Myocyte (in vitro differentiated cells): ENCODE data around the gene NT5DC2. TPM values are rescaled to one million over a fixed set of nuclear protein-coding genes. Genes with fewer than 3 reads are reported as not detected.

Source experiments
- DNase-seq: peaks from one replicate; pipeline ENCODE4 v3.0.0-alpha.2; 2012; ENCODE audit warnings: low read depth
- total RNA-seq: library from RNA; depleted of rRNA; stranded (reverse); fragments of >200 nt; gene quantifications from 2 replicates; pipeline ENCODE4 v1.2.3, GENCODE V29; 2014

Gene NT5DC2
- total RNA-seq, 1 donor from 2014 or later, result 50.3 TPM

DNA sequence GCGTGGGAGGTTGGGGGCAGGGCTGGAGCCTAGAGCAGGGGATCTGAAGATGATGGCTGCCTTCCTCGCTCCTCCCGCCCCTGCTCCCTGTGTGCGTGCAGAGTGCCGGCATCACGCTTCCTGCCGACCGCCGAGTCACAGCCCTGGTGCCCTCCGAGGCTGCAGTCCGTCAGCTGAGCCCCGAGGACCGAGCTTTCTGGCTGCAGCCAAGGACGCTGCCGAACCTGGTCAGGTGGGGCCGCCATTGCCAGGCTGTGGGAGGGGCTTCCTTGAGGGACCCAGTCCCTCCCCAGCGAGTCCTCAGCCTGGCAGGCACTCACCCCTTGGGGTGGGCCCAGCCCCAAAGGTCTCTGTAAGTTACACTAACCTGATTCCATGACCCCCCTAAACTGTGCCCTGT, 20.9 kb downstream of the NT5DC2 start:
- DNase-seq, result no peak

DNA sequence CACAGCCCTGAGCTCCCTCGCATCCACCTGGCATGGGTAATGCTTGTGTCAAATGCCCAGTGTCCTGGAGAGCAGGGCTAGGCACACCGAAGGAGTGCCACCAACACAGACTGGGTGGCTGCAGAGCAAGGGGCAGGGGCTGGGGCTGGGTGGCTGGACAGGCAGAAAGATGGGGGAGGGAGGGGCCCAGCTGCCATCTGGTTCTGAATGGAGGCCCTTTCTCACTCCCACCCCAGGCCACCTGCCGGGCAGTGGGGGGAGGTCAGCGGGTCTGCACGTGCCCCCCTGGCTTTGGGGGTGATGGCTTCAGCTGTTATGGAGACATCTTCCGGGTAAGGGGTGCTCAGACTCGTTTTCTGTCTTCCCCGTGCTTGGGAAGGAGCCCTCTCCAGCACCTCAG, 21.6 kb downstream of the NT5DC2 start:
- DNase-seq, result no peak

DNA sequence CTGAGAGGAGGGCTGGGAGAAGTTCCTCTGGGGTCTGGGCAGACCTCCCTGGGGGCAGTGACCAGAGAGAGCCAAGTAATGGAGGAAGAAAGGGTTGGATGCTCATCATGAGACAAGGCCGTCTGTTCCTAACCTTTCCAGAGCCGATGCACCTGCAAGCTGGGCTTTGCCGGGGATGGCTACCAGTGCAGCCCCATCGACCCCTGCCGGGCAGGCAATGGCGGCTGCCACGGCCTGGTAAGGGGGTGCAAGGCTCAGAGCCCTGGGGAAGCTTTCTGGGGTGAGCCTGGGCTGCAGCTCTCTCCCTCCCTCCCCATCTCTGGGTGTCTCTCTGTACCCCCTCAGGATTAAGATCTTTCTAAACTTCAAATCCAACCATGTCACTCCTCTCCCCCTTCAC, 22.1 kb downstream of the NT5DC2 start:
- no peak for DNase-seq

DNA sequence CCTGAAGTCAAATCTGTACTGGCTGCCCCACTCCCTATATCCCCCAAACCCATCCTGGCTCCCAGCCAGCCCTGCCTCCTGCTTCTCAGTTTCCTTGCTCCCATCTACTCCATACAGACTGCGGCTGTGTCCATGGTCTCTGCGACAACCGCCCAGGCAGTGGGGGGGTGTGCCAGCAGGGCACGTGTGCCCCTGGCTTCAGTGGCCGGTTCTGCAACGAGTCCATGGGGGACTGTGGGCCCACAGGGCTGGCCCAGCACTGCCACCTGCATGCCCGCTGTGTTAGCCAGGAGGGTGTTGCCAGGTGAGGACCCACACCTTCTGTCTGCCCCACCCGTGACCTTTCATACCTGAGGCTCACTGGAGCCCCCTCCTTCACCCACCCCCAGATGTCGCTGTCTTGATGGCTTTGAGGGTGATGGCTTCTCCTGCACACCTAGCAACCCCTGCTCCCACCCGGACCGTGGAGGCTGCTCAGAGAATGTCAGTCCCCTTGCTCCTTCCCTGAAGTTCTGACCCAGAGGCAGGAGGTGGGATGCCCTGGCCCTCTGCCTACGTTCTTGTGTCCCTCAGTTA, 23.8 kb downstream of the NT5DC2 start:
- DNase-seq, result no peak

DNA sequence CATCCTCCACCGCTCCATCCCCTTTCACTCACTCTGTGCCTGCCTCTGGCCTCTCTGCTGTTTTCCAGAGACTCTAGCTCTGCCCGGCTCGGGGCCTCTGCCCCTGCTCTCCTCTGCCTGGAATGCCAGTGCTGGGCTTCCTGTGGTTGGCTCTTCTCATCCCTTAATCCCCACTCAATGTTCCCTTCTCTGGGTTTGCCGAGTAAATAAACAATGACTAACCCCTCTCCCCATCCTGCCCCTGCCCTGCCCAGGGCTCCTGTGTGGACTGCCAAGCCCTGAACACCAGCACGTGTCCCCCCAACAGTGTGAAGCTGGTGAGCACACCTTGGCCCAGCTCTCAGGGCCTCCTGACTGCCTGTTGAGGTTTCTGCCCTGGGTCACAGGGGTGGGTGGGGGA, 26.3 kb downstream of the NT5DC2 start:
- peak; percentile 87 for DNase-seq

DNA sequence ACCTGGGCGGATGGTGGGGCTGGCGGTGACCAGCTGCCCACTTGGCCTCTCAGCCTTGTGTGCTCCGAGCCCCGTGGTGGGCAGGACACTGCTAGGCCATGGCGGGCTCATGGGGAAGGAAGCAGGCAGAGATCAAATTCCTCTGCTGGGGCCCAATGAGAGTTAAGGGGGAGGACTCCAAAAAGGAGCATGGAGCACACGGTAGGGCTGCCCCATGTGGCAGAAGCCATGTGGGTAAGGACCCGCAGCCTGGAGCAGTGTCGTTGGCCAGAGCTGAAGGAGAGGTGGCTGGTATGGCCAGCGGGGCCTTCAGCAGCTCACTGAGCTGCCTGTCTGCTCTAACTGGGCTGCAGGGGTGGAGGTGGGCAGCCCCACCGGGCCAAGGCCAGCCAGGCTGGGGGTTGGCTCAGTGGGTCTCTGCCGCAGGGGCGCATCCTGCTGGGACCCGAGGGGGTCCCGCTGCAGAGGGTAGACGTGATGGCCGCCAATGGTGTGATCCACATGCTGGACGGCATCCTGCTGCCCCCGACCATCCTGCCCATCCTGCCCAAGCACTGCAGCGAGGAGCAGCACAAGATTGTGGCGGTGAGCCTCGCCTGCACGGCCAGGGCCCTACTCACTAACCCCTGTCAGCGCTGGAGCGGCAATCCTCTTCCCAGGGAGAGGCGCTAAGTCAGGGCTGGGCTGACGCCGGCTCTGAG, 27.2 kb downstream of the NT5DC2 start:
- no peak for DNase-seq

DNA sequence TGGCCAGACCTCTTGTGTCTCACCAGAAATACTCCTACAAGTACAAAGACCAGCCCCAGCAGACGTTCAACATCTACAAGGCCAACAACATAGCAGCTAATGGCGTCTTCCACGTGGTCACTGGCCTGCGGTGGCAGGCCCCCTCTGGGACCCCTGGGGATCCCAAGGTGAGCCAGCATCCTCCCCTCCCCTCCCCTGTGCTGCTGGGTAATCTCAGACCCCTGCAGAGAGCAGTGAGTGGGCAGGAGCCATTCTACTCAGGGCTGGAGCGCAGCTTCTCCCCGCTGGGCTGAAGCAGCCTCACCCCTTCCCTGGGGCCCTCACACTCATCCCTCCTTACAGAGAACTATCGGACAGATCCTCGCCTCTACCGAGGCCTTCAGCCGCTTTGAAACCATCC, 28.7 kb downstream of the NT5DC2 start:
- DNase-seq, result no peak

DNA sequence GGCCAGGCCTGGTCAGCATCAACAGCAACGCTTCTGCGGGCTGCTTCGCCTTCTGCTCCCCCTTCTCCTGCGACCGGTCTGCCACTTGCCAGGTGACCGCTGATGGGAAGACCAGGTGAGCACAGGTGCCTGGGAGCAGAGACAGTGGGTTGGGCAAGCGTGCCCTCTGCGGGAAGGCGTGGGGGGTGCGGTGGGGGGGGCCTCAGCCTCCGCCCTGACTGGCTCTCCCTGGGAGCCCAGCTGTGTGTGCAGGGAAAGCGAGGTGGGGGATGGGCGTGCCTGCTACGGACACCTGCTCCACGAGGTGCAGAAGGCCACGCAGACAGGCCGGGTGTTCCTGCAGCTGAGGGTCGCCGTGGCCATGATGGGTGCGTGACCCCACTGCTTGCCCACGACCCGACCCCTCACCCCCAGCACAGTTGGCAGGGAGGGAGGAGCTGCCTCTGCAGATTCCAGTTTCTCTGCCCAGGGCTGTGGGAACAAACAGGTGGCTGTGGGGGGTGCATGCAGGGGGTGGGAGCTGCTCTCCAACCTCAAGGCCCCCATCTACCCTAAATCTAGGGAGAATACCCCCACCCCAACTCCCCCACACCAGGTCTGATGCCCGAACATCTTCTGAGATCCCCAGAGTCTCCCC, 29.8 kb downstream of the NT5DC2 start:
- DNase-seq, result no peak

DNA sequence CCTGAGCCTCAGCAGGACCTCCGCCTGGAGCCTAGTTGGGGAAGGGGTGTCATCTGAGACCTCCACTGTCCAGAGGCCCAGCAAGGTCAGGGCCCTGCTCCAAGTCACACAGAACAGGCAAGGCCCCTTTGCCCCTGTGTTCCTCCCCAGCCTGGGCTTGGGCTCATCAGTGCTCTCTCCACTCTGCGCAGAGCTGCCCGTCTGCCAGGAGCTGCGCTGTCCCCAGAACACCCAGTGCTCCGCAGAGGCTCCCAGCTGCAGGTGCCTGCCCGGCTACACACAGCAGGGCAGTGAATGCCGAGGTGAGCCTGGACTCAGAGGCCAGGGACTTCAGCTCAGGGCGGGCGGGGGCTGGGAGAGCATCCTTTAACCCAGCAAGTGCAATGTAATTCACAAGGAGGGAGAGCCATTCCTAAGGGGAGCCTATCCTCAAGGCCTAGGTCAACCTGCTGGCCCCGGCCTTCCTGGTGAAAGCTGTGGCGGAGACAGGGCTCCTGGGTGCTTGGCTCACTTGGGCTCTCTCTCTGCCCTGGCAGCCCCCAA, 30.8 kb downstream of the NT5DC2 start:
- DNase-seq, result no peak

DNA sequence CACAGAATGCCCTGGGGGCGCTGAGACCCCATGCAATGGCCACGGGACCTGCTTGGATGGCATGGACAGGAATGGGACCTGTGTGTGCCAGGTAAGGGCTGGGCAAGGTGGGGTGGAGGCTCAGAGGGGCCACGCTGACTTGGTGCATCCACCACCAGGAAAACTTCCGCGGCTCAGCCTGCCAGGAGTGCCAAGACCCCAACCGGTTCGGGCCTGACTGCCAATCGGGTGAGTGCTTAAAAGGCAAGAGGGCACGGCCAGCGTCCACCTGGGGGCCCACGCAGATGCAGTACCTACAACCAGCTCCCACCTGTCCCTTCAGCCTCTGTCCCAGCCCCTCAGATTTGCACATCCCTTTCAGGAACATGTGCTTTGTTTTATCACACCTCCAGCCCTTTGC, 31.7 kb downstream of the NT5DC2 start:
- DNase-seq, result no peak

DNA sequence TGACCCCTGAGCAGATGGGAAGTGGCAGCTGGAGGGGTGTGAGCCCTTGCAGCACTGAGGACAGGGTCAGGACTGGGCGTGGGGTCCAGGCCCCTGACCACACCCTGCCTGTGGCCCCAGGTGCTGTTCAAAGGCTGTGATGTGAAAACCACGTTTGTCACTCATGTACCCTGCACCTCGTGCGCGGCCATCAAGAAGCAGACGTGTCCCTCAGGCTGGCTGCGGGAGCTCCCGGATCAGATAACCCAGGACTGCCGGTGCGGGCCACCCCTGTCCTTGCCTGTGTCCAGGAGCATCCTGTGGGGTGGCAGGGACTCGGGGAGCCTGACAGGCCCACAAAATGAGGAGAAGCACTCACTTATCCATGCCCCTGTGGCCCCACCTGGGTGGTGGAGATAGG, 32.6 kb downstream of the NT5DC2 start:
- DNase-seq, result no peak

DNA sequence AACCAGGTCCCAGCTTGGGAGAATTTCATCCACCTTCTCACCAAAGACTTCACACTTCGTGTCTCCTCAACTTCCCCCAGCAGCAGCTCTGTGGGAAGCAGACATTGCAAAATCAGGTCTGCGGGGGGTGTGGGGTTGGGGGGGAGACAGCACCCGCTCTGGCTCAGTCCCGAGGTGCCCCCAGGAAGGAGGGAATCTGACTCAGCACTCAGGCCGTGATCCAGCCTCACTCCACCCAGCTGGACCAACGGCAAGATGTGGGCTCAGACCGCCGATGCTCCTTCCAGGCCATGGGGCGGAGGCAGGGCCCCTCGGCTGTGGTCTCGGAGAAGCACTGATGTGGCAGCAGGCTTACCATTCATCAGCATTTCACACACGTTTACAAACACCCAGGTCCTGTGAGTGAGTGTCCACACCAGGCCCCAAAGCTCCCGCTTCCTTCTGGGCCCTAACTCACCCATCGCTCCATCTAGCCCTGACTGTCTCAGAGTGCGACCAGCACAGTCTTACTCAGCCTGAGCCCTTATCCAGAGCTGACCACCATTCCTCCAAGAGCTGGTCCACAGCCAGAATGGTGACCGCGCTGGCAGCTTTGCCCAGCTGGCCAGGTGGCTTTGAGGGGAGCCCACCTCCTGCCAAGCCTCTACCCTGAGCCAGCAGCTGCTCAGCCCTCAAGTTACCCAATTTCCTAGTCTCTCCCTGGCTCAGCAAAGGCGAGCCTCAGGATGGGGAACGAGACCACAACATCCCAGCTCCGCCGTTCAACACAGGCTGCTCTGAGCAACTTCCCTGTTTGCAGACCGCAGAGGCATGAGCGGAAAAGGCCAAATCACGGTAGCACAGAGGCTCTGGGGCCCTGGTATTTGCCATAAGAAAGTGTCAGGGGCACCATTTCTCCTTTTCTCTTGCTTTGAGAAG, 35.3 kb downstream of the NT5DC2 start:
- peak; percentile 94 for DNase-seq

DNA sequence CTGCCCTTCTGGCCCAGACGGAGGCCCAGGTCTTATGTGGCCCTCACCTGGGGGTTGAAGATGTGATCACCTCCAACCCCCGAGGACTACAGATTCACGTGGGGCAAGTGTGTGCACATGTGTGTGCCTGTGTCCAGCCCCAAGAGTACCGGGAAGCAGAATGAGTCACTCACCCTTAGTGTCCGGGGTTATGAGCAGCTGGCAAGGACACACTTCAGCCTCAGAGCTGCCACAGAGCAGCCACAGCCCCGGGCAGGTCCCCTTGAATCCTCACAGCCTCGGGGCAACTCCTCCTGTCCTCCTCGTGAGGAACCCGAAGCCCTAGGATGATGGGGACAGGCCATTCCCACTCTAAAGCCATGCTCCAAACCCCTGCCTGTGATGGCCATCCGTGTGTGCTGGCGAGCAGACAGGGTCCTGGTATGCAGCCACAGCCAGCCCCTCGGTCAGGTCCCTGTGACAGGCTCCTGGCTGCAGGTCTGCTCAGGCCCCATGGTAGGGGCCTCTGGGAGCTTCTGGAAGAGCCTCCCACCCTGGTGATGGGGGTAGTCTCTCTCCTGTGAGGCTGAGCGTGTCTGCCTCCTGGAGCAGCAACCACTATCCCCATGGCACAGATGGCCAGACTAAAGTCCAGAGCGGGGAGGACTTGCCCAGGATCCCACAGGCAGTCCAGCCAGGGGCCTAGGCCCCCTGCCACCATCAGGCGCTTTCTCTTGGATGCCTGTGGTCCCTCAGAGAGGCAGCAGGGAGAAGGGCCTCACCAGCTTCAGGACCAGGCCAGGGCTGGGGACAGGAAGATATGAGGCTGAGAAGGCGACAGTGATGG, 37.7 kb downstream of the NT5DC2 start:
- DNase-seq, result peak; percentile 83

DNA sequence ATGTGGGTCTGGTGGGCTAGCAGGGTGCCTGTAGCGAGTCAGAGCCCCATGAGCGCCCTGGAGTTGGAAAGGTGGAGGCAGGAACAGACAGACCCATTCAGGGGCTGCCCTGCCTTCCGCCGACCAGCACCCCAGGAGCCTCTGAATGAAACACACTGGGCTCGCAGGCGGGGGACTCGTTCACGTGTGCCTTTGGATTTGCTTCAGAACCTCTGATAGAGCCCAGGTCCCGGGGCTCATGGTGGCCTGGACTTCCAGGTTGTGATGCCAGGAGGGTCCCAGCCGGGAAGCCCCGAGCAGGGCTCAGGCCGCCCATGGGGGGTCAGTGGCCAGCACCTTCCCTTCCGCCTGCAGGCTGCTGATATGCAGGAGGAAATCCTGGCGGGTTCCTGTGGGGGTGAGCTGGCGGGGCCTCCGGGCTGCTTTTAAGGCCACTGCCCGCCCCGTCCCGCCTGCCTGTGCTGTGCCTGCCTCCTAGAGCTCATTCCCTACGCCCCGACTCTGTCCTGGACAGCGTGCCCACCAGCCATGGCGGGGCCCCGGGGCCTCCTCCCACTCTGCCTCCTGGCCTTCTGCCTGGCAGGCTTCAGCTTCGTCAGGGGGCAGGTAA, 38.7 kb downstream of the NT5DC2 start, which contains the start of gene STAB1:
Gene STAB1 (plus strand): TSS at position 453 of the 610 bp plus-strand sequence. CDS start 76 bp downstream, at position 529.
- no peak for DNase-seq

DNA sequence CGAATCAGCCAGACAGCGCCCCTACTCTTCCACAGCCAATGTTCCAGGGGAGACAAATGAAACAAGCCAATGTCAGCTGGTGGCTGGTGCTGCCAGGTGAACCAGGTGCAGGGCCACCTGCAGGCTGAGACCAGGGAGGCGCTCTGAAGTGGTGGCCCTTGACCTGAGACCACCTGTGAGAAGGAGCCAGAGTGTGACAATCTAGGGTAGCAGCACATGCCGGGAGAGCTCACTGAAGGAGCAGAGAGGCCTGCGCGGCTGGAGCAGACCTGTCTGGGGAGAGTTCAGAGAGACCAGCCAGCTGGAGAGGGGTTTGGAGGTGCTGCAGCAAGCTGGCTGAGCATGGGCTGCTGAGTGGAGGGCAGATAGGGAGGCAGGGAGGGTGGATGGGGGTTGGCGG, 39.2 kb downstream of the NT5DC2 start:
- no peak for DNase-seq

DNA sequence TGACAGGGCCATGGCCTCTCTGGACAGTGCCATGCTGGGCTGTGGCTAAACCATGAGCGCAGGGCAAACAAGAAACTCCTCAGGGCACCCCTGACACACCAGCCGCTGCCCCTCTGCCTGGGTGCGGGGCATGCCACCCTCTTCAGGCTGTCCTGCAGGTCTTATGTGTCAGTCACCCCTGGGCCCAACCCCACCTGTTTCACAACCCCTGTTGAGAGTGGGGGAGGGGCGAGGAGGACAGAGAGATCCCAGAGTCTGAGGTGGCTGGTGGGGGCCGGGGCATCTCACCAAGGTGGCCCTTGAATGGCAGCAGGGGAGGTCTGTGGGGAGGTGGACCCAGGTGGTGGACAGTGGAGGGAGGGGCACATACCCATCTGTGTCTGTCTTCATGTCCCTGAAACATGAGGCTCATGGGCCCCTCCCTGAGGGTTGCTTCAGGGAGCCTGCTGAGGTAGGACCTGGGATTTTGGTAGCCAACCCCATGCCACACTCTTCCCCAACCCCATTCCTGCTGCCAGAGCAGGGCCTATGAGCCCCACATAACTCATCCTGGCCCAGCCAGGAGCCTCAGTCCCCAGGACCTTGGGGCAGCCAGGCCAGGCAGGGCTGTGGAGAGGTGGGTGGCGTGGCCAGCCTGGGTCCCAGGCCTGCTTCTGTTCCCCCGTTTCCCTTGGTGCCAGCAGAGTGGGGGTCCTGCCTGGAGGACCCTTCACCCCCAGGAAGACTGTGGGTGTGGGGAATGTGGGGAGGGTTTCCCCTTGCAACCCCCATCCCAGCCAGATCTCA, 40.2 kb downstream of the NT5DC2 start:
- DNase-seq, result no peak

DNA sequence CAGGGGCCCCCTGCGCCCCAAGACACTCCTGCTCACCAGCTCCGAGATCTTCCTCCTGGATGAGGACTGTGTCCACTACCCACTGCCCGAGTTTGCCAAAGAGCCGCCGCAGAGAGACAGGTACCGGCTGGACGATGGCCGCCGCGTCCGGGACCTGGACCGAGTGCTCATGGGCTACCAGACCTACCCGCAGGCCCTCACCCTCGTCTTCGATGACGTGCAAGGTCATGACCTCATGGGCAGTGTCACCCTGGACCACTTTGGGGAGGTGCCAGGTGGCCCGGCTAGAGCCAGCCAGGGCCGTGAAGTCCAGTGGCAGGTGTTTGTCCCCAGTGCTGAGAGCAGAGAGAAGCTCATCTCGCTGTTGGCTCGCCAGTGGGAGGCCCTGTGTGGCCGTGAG, 41.6 kb downstream of the NT5DC2 start:
- no peak for DNase-seq

DNA sequence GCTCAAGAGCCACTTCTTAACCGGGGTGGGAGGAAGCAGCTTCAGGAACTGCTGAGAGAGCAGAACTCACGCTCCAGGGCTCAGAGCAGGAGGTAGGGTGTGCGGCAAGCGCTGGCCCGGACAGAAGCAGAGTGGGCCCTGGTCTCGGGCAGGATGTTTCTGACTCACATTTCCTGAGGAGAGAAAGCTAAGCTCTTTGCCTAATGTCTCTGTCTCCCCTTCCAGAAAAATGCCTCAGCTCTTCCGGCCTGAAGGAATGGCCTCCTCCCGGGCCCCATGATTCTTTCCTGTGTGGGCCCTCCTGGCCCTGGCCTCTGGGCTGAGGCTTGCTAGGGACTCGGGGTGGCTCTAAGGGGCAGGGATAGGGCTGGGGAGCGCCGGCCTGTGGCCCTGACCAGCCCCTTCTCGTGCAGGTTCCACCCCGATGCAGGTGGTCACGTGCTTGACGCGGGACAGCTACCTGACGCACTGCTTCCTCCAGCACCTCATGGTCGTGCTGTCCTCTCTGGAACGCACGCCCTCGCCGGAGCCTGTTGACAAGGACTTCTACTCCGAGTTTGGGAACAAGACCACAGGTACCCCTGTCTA, 42.6 kb downstream of the NT5DC2 start:
- DNase-seq, result no peak
